ENCODE results near the gene ASB15. TPM values are rescaled to one million over a fixed set of nuclear protein-coding genes. Genes with fewer than 3 reads are reported as not detected.

The ASB15 gene
- total and polyA plus RNA-seq, 2 experiments from 2014 or later, result not detected

DNA sequence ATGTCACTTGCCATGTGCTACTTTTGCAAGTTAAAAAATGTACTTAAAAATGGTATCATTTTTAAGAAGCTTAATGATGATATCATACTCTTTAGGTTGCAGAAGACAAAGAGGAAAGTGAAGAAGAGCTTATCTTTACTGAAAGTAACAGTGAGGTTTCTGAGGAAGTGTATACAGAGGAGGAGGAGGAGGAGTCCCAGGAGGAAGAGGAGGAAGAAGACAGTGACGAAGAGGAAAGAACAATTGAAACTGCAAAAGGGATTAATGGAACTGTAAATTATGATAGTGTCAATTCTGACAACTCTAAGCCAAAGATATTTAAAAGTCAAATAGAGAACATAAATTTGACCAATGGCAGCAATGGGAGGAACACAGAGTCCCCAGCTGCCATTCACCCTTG lies 60.1 kb downstream of the ASB15 start:
- Histone ChIP-seq H3K9me3 (ENCODE audit: low read depth) (no peaks in the 10 kb centered on the region), H3K36me3 (ENCODE audit: low read depth) (no peaks in the 10 kb centered on the region), H4K20me1 (ENCODE audit: insufficient read depth) (no peaks in the 10 kb centered on the region), H3K4me1 (ENCODE audit: insufficient read depth) (0 out of 2 replicates have a peak, but pooled peaks cover 6% of the 10 kb centered on the region), H3F3A (ENCODE audit: insufficient read depth) (peaks cover 3% of the 10 kb centered on the region; the same call in 1 of the 2 replicates), H3K4me2 (ENCODE audit: unreplicated experiment) (no peak overlapping the region), H3K9me2 (ENCODE audit: insufficient read depth) (no peaks in the 10 kb centered on the region), H3K27ac (no peak overlapping the region), H3K4me3 (no peak overlapping the region), H3K79me2 (ENCODE audit: insufficient read depth) (no peaks in the 10 kb centered on the region), H2AFZ (no peak overlapping the region), H3K9ac (no peak overlapping the region), H3K27me3 (replicated peaks; ENCODE audit: insufficient read depth) (peaks cover 13% of the 10 kb centered on the region)
- in situ Hi-C loops (cut with MboI), result no loop called here
- 33 to 41% methylated on average over 1 of the region's 1 CpG for whole genome bisulfite sequencing, 2 experiments (ENCODE audit: low coverage in 1 of 2, low lambda C conversion rate in 2 of 2, missing lambda C conversion rate in 2 of 2)
- no peak for TF ChIP-seq EZH2phosphoT487 (IDR thresholded peaks at IDR 0.05; ENCODE audit: insufficient read depth, low read depth)
- no peak for TF ChIP-seq EZH2 (IDR thresholded peaks at IDR 0.05; ENCODE audit: insufficient read depth, poor library complexity, severe bottlenecking)
- DNase-seq, result no peak

DNA sequence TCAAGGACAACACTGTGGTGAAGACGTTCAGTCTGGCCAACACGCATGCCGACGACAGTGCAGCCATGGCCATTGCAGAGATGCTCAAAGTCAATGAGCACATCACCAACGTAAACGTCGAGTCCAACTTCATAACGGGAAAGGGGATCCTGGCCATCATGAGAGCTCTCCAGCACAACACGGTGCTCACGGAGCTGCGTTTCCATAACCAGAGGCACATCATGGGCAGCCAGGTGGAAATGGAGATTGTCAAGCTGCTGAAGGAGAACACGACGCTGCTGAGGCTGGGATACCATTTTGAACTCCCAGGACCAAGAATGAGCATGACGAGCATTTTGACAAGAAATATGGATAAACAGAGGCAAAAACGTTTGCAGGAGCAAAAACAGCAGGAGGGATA lies 60.7 kb downstream of the ASB15 start:
- H3F3A ChIP-seq (ENCODE audit: insufficient read depth), result peaks cover 3% of the 10 kb centered on the region; the same call in 1 of the 2 replicates
- H3K4me1 ChIP-seq (ENCODE audit: insufficient read depth), result 0 out of 2 replicates have a peak, but pooled peaks cover 6% of the 10 kb centered on the region
- no peak overlapping the region for H3K4me3 ChIP-seq
- DNase-seq, result no peak
- peaks cover 13% of the 10 kb centered on the region for H3K27me3 ChIP-seq (replicated peaks; ENCODE audit: insufficient read depth)
- H3K79me2 ChIP-seq (ENCODE audit: insufficient read depth), result no peaks in the 10 kb centered on the region
- no peak overlapping the region for H3K4me2 ChIP-seq (ENCODE audit: unreplicated experiment)
- in situ Hi-C loops (cut with MboI), result no loop called here
- no peaks in the 10 kb centered on the region for H3K36me3 ChIP-seq (ENCODE audit: low read depth)
- no peak overlapping the region for H3K9ac ChIP-seq
- H3K9me3 ChIP-seq (ENCODE audit: low read depth), result no peaks in the 10 kb centered on the region
- H2AFZ ChIP-seq, result no peak overlapping the region
- H3K27ac ChIP-seq, result no peak overlapping the region
- WGBS, 2 experiments (ENCODE audit: low coverage in 1 of 2, low lambda C conversion rate in 2 of 2, missing lambda C conversion rate in 2 of 2), result 68 to 72% methylated on average over 15 of the region's 15 CpGs
- TF ChIP-seq EZH2 (IDR thresholded peaks at IDR 0.05; ENCODE audit: insufficient read depth, poor library complexity, severe bottlenecking) (no peak), EZH2phosphoT487 (IDR thresholded peaks at IDR 0.05; ENCODE audit: insufficient read depth, low read depth) (no peak)
- H4K20me1 ChIP-seq (ENCODE audit: insufficient read depth), result no peaks in the 10 kb centered on the region
- no peaks in the 10 kb centered on the region for H3K9me2 ChIP-seq (ENCODE audit: insufficient read depth)

DNA sequence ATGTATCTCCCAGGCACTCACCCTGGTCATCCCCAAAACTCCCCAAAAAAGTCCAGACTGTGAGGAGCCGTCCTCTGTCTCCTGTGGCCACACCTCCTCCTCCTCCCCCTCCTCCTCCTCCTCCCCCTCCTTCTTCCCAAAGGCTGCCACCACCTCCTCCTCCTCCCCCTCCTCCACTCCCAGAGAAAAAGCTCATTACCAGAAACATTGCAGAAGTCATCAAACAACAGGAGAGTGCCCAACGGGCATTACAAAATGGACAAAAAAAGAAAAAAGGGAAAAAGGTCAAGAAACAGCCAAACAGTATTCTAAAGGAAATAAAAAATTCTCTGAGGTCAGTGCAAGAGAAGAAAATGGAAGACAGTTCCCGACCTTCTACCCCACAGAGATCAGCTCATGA lies 61.1 kb downstream of the ASB15 start:
- H3K4me1 ChIP-seq (ENCODE audit: insufficient read depth), result 0 out of 2 replicates have a peak, but pooled peaks cover 6% of the 10 kb centered on the region
- H3K27me3 ChIP-seq (replicated peaks; ENCODE audit: insufficient read depth), result peaks cover 13% of the 10 kb centered on the region
- no peaks in the 10 kb centered on the region for H3K79me2 ChIP-seq (ENCODE audit: insufficient read depth)
- no peak overlapping the region for H3K27ac ChIP-seq
- H4K20me1 ChIP-seq (ENCODE audit: insufficient read depth), result no peaks in the 10 kb centered on the region
- H2AFZ ChIP-seq, result no peak overlapping the region
- H3K36me3 ChIP-seq (ENCODE audit: low read depth), result no peaks in the 10 kb centered on the region
- H3K9me2 ChIP-seq (ENCODE audit: insufficient read depth), result no peaks in the 10 kb centered on the region
- peaks cover 3% of the 10 kb centered on the region; the same call in 1 of the 2 replicates for H3F3A ChIP-seq (ENCODE audit: insufficient read depth)
- TF ChIP-seq EZH2phosphoT487 (IDR thresholded peaks at IDR 0.05; ENCODE audit: insufficient read depth, low read depth) (no peak), EZH2 (IDR thresholded peaks at IDR 0.05; ENCODE audit: insufficient read depth, poor library complexity, severe bottlenecking) (no peak)
- no peaks in the 10 kb centered on the region for H3K9me3 ChIP-seq (ENCODE audit: low read depth)
- DNase-seq, result no peak
- in situ Hi-C loops (cut with MboI), result no loop called here
- WGBS, 2 experiments (ENCODE audit: low coverage in 1 of 2, low lambda C conversion rate in 2 of 2, missing lambda C conversion rate in 2 of 2), result 31 to 50% methylated on average over 2 to 3 of the region's 3 CpGs
- H3K4me2 ChIP-seq (ENCODE audit: unreplicated experiment), result no peak overlapping the region
- no peak overlapping the region for H3K9ac ChIP-seq
- no peak overlapping the region for H3K4me3 ChIP-seq

DNA sequence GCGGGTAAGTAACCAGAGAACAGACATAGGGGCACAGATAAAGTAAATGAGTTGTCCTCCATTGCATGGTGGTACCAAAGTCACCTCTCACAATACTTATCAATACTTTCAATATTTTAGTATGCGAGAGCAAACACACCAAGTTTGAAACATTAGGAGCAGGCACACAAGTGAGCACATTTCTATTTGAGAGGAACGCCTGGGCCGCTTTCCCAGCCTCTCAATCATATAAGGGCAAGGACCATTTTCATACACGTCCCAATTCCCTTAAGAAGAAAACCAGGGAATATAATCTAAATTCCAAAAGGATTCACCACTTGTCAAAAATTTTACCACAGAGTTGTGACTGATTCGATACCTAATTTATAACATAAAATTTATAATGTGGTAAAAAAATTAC lies 61.6 kb downstream of the ASB15 start:
- H3K27me3 ChIP-seq (replicated peaks; ENCODE audit: insufficient read depth), result peaks cover 13% of the 10 kb centered on the region
- no peak overlapping the region for H2AFZ ChIP-seq
- no peaks in the 10 kb centered on the region for H3K9me2 ChIP-seq (ENCODE audit: insufficient read depth)
- H3K9me3 ChIP-seq (ENCODE audit: low read depth), result no peaks in the 10 kb centered on the region
- in situ Hi-C loops (cut with MboI), result no loop called here
- H4K20me1 ChIP-seq (ENCODE audit: insufficient read depth), result no peaks in the 10 kb centered on the region
- H3K4me3 ChIP-seq, result no peak overlapping the region
- H3K9ac ChIP-seq, result no peak overlapping the region
- no peaks in the 10 kb centered on the region for H3K79me2 ChIP-seq (ENCODE audit: insufficient read depth)
- H3K36me3 ChIP-seq (ENCODE audit: low read depth), result no peaks in the 10 kb centered on the region
- H3K4me1 ChIP-seq (ENCODE audit: insufficient read depth), result 0 out of 2 replicates have a peak, but pooled peaks cover 6% of the 10 kb centered on the region
- 79 to 80% methylated on average over 6 of the region's 6 CpGs for WGBS, 2 experiments (ENCODE audit: low coverage in 1 of 2, low lambda C conversion rate in 2 of 2, missing lambda C conversion rate in 2 of 2)
- no peak for TF ChIP-seq EZH2 (IDR thresholded peaks at IDR 0.05; ENCODE audit: insufficient read depth, poor library complexity, severe bottlenecking)
- TF ChIP-seq EZH2phosphoT487 (IDR thresholded peaks at IDR 0.05; ENCODE audit: insufficient read depth, low read depth), result no peak
- H3K27ac ChIP-seq, result no peak overlapping the region
- H3K4me2 ChIP-seq (ENCODE audit: unreplicated experiment), result no peak overlapping the region
- H3F3A ChIP-seq (ENCODE audit: insufficient read depth), result peaks cover 3% of the 10 kb centered on the region; the same call in 1 of the 2 replicates
- no peak for DNase-seq
